A673 (cell line): Measurements from ENCODE around the gene ADGB. TPM values are rescaled to one million over a fixed set of nuclear protein-coding genes. Genes with fewer than 3 reads are reported as not detected.
"Not testable (repeated sequence)": the region's sequence is repeated elsewhere in the genome, so short reads cannot be mapped to it uniquely, and the experiment has no call there.

ENCODE experiments used
- BruUV-seq: library from RNA; stranded (reverse); fragments of 400-500 nt; replicated peaks from 2 replicates; lab custom pipeline; 2021; lab: Mats Ljungman, UMichigan
- CTCF ChIA-PET: fragments of 300-600 bp; sonication (Branson Sonifier 250); formaldehyde crosslinking; loops from one replicate; lab custom pipeline; 2022; ENCODE audit warnings: antibody characterized with exemption; lab: Charles Lee
- POLR2A ChIA-PET: fragments of 300-600 bp; sonication (Branson Sonifier 250); formaldehyde crosslinking; loops from one replicate; lab custom pipeline; 2022; ENCODE audit warnings: antibody characterized with exemption; ENCODE audit not compliant: low non-redundant PET; lab: Charles Lee
- DNase-seq: peaks from one replicate; pipeline ENCODE4 v3.0.0-alpha.2; 2015; ENCODE audit warnings: low spot score
- H3K27ac ChIP-seq: fragments of 200-600 bp; sonication (generic); 2 replicates; pipeline ENCODE4 v1.5.1; 2016; ENCODE audit warnings: mixed run types, low read depth, mild to moderate bottlenecking, mixed read lengths, antibody characterized with exemption, low read length; ENCODE audit not compliant: poor library complexity, severe bottlenecking
- H3K27me3 ChIP-seq: fragments of 200-600 bp; sonication (generic); replicated peaks from 2 replicates; pipeline ENCODE4 v1.6.1; 2017; ENCODE audit warnings: mixed run types, low read depth, mild to moderate bottlenecking, mixed read lengths, antibody characterized with exemption, low read length; ENCODE audit not compliant: insufficient read depth, poor library complexity
- H3K36me3 ChIP-seq: fragments of 200-600 bp; sonication (generic); 2 replicates; pipeline ENCODE4 v1.6.1; 2016; ENCODE audit warnings: mixed run types, mild to moderate bottlenecking, mixed read lengths, antibody characterized with exemption, low read length; ENCODE audit not compliant: insufficient read depth, poor library complexity, severe bottlenecking
- H3K4me1 ChIP-seq: fragments of 200-600 bp; sonication (generic); 2 replicates; pipeline ENCODE4 v1.6.1; 2017; ENCODE audit warnings: mixed run types, mild to moderate bottlenecking, mixed read lengths, antibody characterized with exemption, low read length; ENCODE audit not compliant: insufficient read depth, poor library complexity, severe bottlenecking
- H3K4me3 ChIP-seq: fragments of 200-600 bp; sonication (generic); 2 replicates; pipeline ENCODE4 v1.5.1; 2016; ENCODE audit warnings: low read depth, mixed run types, mild to moderate bottlenecking, mixed read lengths, low read length; ENCODE audit not compliant: poor library complexity, severe bottlenecking
- H3K9me3 ChIP-seq: fragments of 200-600 bp; sonication (generic); 2 replicates; pipeline ENCODE4 v1.6.1; 2016; ENCODE audit warnings: mixed run types, low read depth, mild to moderate bottlenecking, mixed read lengths, antibody characterized with exemption, low read length; ENCODE audit not compliant: poor library complexity, severe bottlenecking
- EZH2 ChIP-seq: fragments of 200-600 bp; sonication (generic); IDR thresholded peaks from 2 replicates; pipeline ENCODE4 v1.6.1; 2017; ENCODE audit warnings: borderline replicate concordance, low read depth, mild to moderate bottlenecking, mixed read lengths, antibody characterized with exemption, low read length; ENCODE audit not compliant: poor library complexity, severe bottlenecking
- intact Hi-C: fragments of 100-400 bp; cut with micrococcal nuclease; formaldehyde crosslinking; loops from one replicate; pipeline ENCODE4 v1.10.0; 2022; ENCODE audit not compliant: unreplicated experiment
- total RNA-seq: library from RNA; stranded (reverse); gene quantifications from 2 replicates; pipeline ENCODE4 v1.2.3, GENCODE V29; 2021
- TF ChIP-seq, protein P1 (sequence below): fragments of 300-800, 200-600 bp; sonication (generic); conservative IDR thresholded peaks from 2 replicates; pipeline ENCODE4 v1.5.1; 2017; ENCODE audit warnings: low read depth, mild to moderate bottlenecking, antibody characterized with exemption, low read length, moderate library complexity, mixed read lengths

Gene ADGB
- total RNA-seq, 1 experiment from 2014 or later, result not detected

DNA sequence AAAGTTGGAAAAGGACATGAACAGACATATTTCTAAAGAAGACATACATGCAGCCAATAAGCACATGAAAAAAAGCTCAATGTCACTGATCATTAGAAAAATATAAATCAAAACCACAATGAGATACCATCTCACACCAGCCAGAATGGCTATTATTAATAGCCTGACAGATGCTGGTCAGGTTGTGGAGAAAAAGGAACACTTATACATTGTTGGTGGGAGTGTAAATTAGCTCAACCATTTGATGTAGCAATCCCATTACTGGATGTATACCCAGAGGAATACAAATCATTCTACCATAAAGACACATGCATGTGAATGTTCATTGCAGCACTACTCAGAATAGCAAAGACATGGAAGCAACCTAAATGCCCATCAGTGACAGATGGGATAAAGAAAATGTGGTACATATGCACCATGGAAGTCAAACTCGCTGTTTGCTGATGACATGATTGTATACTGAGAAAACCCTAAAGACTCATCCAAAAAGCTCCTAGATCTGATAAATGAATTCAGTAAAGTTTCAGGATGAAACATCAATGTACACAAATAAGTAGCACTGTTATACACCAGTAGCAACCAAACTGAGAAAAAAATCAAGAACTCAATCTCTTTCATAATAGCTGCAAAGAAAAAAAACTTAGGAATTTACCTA, 196.8 kb downstream of the ADGB start:
- no TSS peak for BruUV-seq
- no peak overlapping the region for H3K4me3 ChIP-seq
- ChIA-PET CTCF (no interaction called here), POLR2A (no interaction called here)
- H3K9me3 ChIP-seq, result no peaks in the 10 kb centered on the region
- no peak overlapping the region for H3K27ac ChIP-seq
- no peaks in the 10 kb centered on the region for H3K27me3 ChIP-seq
- no peak for DNase-seq
- H3K4me1 ChIP-seq, result no peaks in the 10 kb centered on the region
- H3K36me3 ChIP-seq, result no peaks in the 10 kb centered on the region
- TF ChIP-seq, protein P1, sequence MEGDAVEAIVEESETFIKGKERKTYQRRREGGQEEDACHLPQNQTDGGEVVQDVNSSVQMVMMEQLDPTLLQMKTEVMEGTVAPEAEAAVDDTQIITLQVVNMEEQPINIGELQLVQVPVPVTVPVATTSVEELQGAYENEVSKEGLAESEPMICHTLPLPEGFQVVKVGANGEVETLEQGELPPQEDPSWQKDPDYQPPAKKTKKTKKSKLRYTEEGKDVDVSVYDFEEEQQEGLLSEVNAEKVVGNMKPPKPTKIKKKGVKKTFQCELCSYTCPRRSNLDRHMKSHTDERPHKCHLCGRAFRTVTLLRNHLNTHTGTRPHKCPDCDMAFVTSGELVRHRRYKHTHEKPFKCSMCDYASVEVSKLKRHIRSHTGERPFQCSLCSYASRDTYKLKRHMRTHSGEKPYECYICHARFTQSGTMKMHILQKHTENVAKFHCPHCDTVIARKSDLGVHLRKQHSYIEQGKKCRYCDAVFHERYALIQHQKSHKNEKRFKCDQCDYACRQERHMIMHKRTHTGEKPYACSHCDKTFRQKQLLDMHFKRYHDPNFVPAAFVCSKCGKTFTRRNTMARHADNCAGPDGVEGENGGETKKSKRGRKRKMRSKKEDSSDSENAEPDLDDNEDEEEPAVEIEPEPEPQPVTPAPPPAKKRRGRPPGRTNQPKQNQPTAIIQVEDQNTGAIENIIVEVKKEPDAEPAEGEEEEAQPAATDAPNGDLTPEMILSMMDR, result no peak
- no peak for TF ChIP-seq EZH2
- intact Hi-C loops, result no loop called here

DNA sequence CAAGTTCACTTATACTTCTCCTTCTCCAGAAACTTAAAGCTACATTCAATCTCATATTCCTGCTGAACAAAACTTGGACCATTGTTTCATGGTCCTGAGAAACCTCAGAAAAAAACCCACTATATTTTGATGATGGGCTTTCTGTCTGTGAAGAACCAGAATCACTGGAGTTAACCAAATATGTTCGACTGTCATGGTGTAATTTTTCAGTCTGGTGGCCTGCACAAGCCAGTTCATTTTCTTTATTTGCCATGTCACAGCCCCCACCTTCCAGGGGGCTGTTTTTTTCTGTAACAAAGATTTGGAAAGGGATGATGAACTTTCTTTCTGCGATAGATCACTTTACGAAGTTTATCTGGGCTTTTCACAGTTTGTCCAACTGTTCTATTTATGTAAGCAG, 204.4 kb downstream of the ADGB start:
- H3K4me1 ChIP-seq, POLR2A ChIA-PET, H3K36me3 ChIP-seq, CTCF ChIA-PET, DNase-seq, H3K27ac ChIP-seq, H3K4me3 ChIP-seq, H3K9me3 ChIP-seq, intact Hi-C loops, BruUV-seq, H3K27me3 ChIP-seq: not testable (repeated sequence)

DNA sequence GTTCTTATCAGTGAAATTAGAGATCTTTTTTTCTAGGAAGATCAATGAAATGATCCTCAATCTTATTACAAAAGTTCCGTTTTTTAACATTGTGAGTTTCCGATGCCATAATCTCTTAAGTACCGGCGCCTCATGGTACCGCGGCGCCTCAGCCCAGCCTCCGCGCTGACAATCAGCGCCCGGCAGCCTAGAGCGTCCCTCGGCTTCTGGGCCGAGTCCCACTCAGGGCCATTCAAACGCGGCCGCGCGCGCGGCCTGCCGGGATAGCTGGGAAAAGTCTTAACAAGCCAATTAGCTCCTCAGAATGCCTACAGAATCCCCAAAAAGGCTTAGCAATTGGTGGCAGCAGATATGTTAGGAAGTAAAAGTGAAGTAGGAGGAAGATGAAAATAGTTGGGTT, 204.8 kb downstream of the ADGB start:
- no peak for TF ChIP-seq EZH2
- TF ChIP-seq, protein P1, result no peak
- Histone ChIP-seq H3K4me1 (no peaks in the 10 kb centered on the region), H3K36me3 (no peaks in the 10 kb centered on the region), H3K27me3 (no peaks in the 10 kb centered on the region), H3K9me3 (no peaks in the 10 kb centered on the region), H3K27ac (no peak overlapping the region), H3K4me3 (no peak overlapping the region)
- CTCF ChIA-PET, result no interaction called here
- POLR2A ChIA-PET, result no interaction called here
- no peak for DNase-seq
- intact Hi-C loops, result no loop called here
- no TSS peak for BruUV-seq
